ENCODE data around the gene TEDC1. TPM values are rescaled to one million over a fixed set of nuclear protein-coding genes. Genes with fewer than 3 reads are reported as not detected.

TEDC1 gene
- total RNA-seq, 1 donor from 2014 or later, result 9.9 TPM

GRCh38 chr14:105495990-105496830 lies 5.2 kb downstream of the TEDC1 start:
- DNase-seq (ENCODE audit: low read depth in 2 of 2), result no peak

GRCh38 chr14:105496831-105497591 lies 6.0 kb downstream of the TEDC1 start:
- no peak for DNase-seq (ENCODE audit: low read depth in 2 of 2)

- DNase-seq (ENCODE audit: low read depth in 2 of 2), result no peak
Observed at GRCh38 chr14:105497671-105498429, 6.8 kb downstream of the TEDC1 start.

- DNase-seq (ENCODE audit: low read depth in 2 of 2), result no peak
Observed at GRCh38 chr14:105498430-105499255, 7.6 kb downstream of the TEDC1 start.

- no peak for DNase-seq (ENCODE audit: low read depth in 2 of 2)
Observed at GRCh38 chr14:105499256-105500035, 8.4 kb downstream of the TEDC1 start.

GRCh38 chr14:105500036-105500725 lies 9.1 kb downstream of the TEDC1 start:
- DNase-seq (ENCODE audit: low read depth in 2 of 2), result no peak

- DNase-seq (ENCODE audit: low read depth in 2 of 2), result no peak
Observed at GRCh38 chr14:105500726-105501101, 9.7 kb downstream of the TEDC1 start.

GRCh38 chr14:105501504-105502291 lies 10.7 kb downstream of the TEDC1 start:
- DNase-seq (ENCODE audit: low read depth in 2 of 2), result no peak

- no peak for DNase-seq (ENCODE audit: low read depth in 2 of 2)
Observed at GRCh38 chr14:105502446-105503295, 11.6 kb downstream of the TEDC1 start.

- no peak for DNase-seq (ENCODE audit: low read depth in 2 of 2)
Observed at GRCh38 chr14:105503296-105503640, 12.2 kb downstream of the TEDC1 start.

GRCh38 chr14:105503935-105504692 lies 13.1 kb downstream of the TEDC1 start:
- DNase-seq (ENCODE audit: low read depth in 2 of 2), result no peak

- DNase-seq (ENCODE audit: low read depth in 2 of 2), result no peak
Observed at GRCh38 chr14:105505101-105505500, 14.1 kb downstream of the TEDC1 start.

- no peak for DNase-seq (ENCODE audit: low read depth in 2 of 2)
Observed at GRCh38 chr14:105507247-105507646, 16.2 kb downstream of the TEDC1 start.

GRCh38 chr14:105508069-105508468 lies 17.0 kb downstream of the TEDC1 start:
- no peak for DNase-seq (ENCODE audit: low read depth in 2 of 2)

GRCh38 chr14:105508601-105509000 lies 17.6 kb downstream of the TEDC1 start:
- DNase-seq (ENCODE audit: low read depth in 2 of 2), result no peak

- no peak for DNase-seq (ENCODE audit: low read depth in 2 of 2)
Observed at GRCh38 chr14:105517096-105517495, 26.1 kb downstream of the TEDC1 start.

GRCh38 chr14:105519946-105520698 lies 29.1 kb downstream of the TEDC1 start:
- DNase-seq (ENCODE audit: low read depth in 2 of 2), result no peak

Measured in dermis microvascular lymphatic vessel endothelial cell (primary cell).